Spleen (tissue), 11 donors: Measurements from ENCODE around the gene GNB3. TPM values are rescaled to one million over a fixed set of nuclear protein-coding genes. Genes with fewer than 3 reads are reported as not detected.
"Not testable (repeated sequence)": the region's sequence is repeated elsewhere in the genome, so short reads cannot be mapped to it uniquely, and the experiment has no call there.

Experiments used
- DNase-seq: peaks from one replicate; pipeline ENCODE4 v3.0.0-alpha.2; 2020
- H3K27ac ChIP-seq, 8 donors: fragments of 200-600 bp; sonication (generic) in 7 of 8; 1 replicate in 4 of 8; 2 replicates in 4 of 8; pipeline versions ENCODE4 v1.5.0 to v1.8.0; 2016 to 2021; ENCODE audit warnings: inconsistent platforms in 4 of 8, mild to moderate bottlenecking in 4 of 8, moderate library complexity in 1 of 8
- H3K27me3 ChIP-seq, 7 donors: fragments of 200-600 bp; sonication (generic) in 6 of 7; replicated peaks in 1 of 7; 1 replicate in 4 of 7; 2 replicates in 3 of 7; pipeline versions ENCODE4 v1.5.0 to v1.8.0; 2016 to 2021; ENCODE audit warnings: inconsistent platforms in 3 of 7, mild to moderate bottlenecking in 1 of 7
- H3K36me3 ChIP-seq, 6 donors: fragments of 200-600 bp; sonication (generic) in 5 of 6; 1 replicate in 4 of 6; 2 replicates in 2 of 6; pipeline versions ENCODE4 v1.5.0 to v1.8.0; 2016 to 2021; ENCODE audit warnings: inconsistent platforms in 2 of 6
- H3K4me1 ChIP-seq, 6 donors: fragments of 200-600 bp; sonication (generic) in 5 of 6; 1 replicate in 3 of 6; 2 replicates in 3 of 6; pipeline versions ENCODE4 v1.5.0 to v1.8.0; 2016 to 2021; ENCODE audit warnings: inconsistent platforms in 3 of 6
- H3K4me3 ChIP-seq, 8 donors: fragments of 200-600 bp; sonication (generic) in 7 of 8; 1 replicate in 4 of 8; 2 replicates in 4 of 8; pipeline versions ENCODE4 v1.5.0 to v1.8.0; 2016 to 2021; ENCODE audit warnings: inconsistent platforms in 4 of 8, mild to moderate bottlenecking in 4 of 8, moderate library complexity in 2 of 8
- H3K9me3 ChIP-seq, 8 donors: fragments of 200-600 bp; sonication (generic) in 7 of 8; 1 replicate in 4 of 8; 2 replicates in 4 of 8; pipeline versions ENCODE4 v1.5.0 to v1.8.0; 2016 to 2021; ENCODE audit warnings: inconsistent platforms in 4 of 8
- POLR2A ChIP-seq, 3 donors: fragments of 450-650 bp; IDR thresholded peaks; one replicate each; pipeline ENCODE4 v1.5.1; 2017; ENCODE audit warnings: antibody characterized with exemption in 3 of 3, mild to moderate bottlenecking in 1 of 3
- POLR2AphosphoS5 ChIP-seq, 3 donors: sonication (generic); formaldehyde crosslinking; IDR thresholded peaks; one replicate each; pipeline ENCODE4 v1.5.1; 2017; ENCODE audit warnings: antibody characterized with exemption in 3 of 3
- WGBS, 5 donors: extraction: QIAGEN DNeasy Blood & Tissue Kit in 3 of 5; methylation state at CpG; one replicate each; pipeline versions ENCODE4 v1.1.5 to v1.1.7; 2013 to 2018; 5-methylcytosine and 5-hydroxymethylcytosine counted together
- intact Hi-C: fragments of 100-400 bp; cut with DNase I; formaldehyde crosslinking; loops from one replicate; pipeline ENCODE4 v1.15.0; 2023; ENCODE audit warnings: low total_unique reads
- polyA plus RNA-seq, 3 donors: library from polyadenylated mRNA; stranded (reverse); fragments of 200-250 nt; gene quantifications; one replicate each; pipeline ENCODE4 v1.2.1, GENCODE V29; 2013
- total RNA-seq, 7 donors: library from RNA; depleted of rRNA in 3 of 7; stranded (reverse); fragments of >200 nt in 3 of 7; fragmentation: NEBNext Ultra II Directional in 4 of 7; extraction: Animal tissue kit (Norgen Biotek cat#: 25700) in 4 of 7; gene quantifications; one replicate each; pipeline versions ENCODE4 v1.1.0 to v1.2.1, GENCODE V29; 2016 to 2021
- TF ChIP-seq, protein P1 (sequence below), 11 experiments: fragments of 200-600 bp in 7 of 11; fragments of 450-650 bp in 4 of 11; sonication (generic) in 4 of 11; IDR thresholded peaks in 8 of 11; conservative IDR thresholded peaks in 3 of 11; 1 replicate in 7 of 11; 2 replicates in 4 of 11; pipeline versions ENCODE4 v1.4.0 to v1.8.0; 2016 to 2021; ENCODE audit warnings: antibody characterized with exemption in 11 of 11, inconsistent platforms in 4 of 11, mild to moderate bottlenecking in 1 of 11
- donor health status: healthy with polysubstance abuse.
- donor health status: DM: no; HTN: no; CAD: no; lungs with moderate emphysema.
- donor health status: DM: no; HTN: no; CAD: no.
- donor health status: Bipolar disorder and iron deficiency.
- donor health status: healthy.
- donor health status: DM: no; HTN: no; CAD: no.
- donor health status: DM: yes; HTN: yes; CAD: no.

GNB3 gene
- total and polyA plus RNA-seq, 10 donors: 0.75 to 3.9 (median 1.3) TPM

- TF ChIP-seq POLR2AphosphoS5 (IDR thresholded peaks at IDR 0.05) (peak; percentile 84 to 91 (median 89)), POLR2A (IDR thresholded peaks at IDR 0.05) (peak in 2 of 3 donors; percentile 47 to 66)
- TF ChIP-seq, protein P1, sequence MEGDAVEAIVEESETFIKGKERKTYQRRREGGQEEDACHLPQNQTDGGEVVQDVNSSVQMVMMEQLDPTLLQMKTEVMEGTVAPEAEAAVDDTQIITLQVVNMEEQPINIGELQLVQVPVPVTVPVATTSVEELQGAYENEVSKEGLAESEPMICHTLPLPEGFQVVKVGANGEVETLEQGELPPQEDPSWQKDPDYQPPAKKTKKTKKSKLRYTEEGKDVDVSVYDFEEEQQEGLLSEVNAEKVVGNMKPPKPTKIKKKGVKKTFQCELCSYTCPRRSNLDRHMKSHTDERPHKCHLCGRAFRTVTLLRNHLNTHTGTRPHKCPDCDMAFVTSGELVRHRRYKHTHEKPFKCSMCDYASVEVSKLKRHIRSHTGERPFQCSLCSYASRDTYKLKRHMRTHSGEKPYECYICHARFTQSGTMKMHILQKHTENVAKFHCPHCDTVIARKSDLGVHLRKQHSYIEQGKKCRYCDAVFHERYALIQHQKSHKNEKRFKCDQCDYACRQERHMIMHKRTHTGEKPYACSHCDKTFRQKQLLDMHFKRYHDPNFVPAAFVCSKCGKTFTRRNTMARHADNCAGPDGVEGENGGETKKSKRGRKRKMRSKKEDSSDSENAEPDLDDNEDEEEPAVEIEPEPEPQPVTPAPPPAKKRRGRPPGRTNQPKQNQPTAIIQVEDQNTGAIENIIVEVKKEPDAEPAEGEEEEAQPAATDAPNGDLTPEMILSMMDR (IDR thresholded peaks at IDR 0.05 in 8 of 11, conservative IDR thresholded peaks at IDR 0.05 in 3 of 11): peak in 7 of 11 experiments; percentile 15 to 50 (median 25)
- no peaks in the 10 kb centered on the region for H3K9me3 ChIP-seq
- peak; percentile 100 for DNase-seq
- H3K4me3 ChIP-seq: peak within 1 kb of the TSS; percentile 71 to 97 (median 92)
- H3K4me1 ChIP-seq: peaks cover 28 to 68% (median 54%) of the 10 kb centered on the region in 6 donors
- H3K36me3 ChIP-seq: peaks cover 0 to 43% (median 20%) of the 10 kb centered on the region in 6 donors
- intact Hi-C loops: no loop called here
- 1% methylated on average over 25 to 66 of the region's 66 CpGs for WGBS, 5 donors
- H3K27ac ChIP-seq: peak within 1 kb of the TSS; percentile 77 to 99 (median 90)
- H3K27me3 ChIP-seq: no peaks in the 10 kb centered on the region
These were observed 32.6 kb downstream of the GNB3 start, which contains the start of gene SPSB2 for GRCh38 chr12:6873094-6874014. Gene SPSB2, minus strand, starts transcription at chr12:6873303. Its CDS starts 402 bp downstream, at chr12:6872901.

DNA sequence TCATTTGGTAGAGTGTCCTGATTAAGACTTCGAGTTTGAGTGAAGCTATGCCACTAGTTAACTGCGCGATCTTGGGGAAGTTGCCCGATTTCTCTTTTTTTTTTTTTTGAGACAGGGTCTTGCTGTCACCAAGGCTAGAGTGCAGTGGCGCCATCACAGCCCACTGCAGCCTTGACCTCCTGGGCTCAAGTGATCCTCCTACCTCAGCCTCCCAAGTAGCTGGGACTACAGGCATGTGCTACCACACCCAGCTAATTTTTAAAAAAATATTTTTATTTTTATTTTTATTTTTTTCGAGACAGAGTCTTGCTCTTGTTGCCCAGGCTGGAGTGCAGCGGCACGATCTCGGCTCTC, 33.3 kb downstream of the GNB3 start:
- peaks cover 0 to 41% (median 20%) of the 10 kb centered on the region in 6 donors for H3K36me3 ChIP-seq
- H3K9me3 ChIP-seq, H3K27me3 ChIP-seq, intact Hi-C loops: not testable (repeated sequence)
- peak; percentile 55 for DNase-seq
- H3K27ac ChIP-seq: peak overlapping the region; percentile 22 to 99 (median 90)
- peak overlapping the region in 7 of 8 donors; percentile 71 to 97 (median 92) for H3K4me3 ChIP-seq
- H3K4me1 ChIP-seq: peaks cover 21 to 61% (median 47%) of the 10 kb centered on the region in 6 donors
- 38 to 46% (median 42%) methylated on average over 9 of the region's 9 CpGs for WGBS, 5 donors

DNA sequence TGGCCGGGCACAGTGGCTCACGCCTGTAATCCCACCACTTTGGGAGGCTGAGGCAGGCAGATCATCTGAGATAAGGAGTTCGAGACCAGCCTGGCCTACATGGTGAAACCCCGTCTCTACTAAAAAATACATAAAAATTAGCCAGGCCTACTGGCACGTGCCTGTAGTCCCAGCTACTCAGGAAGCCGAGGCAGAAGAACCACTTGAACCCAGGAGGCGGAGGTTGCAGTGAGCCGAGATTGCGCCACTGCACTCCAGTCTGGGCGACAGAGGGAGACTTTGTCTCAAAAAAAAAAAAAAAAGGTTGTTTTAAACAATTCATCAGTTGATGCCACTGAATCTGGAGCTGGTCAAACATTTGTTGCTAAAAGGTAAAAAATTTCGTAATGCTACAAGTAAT, 39.1 kb downstream of the GNB3 start:
- H3K9me3 ChIP-seq, intact Hi-C loops, H3K27ac ChIP-seq, H3K4me3 ChIP-seq, H3K27me3 ChIP-seq, H3K4me1 ChIP-seq: not testable (repeated sequence)
- peaks cover 0 to 42% (median 13%) of the 10 kb centered on the region in 6 donors for H3K36me3 ChIP-seq
- DNase-seq: peak; percentile 28
- 51 to 78% (median 58%) methylated on average over 11 of the region's 11 CpGs for WGBS, 5 donors

DNA sequence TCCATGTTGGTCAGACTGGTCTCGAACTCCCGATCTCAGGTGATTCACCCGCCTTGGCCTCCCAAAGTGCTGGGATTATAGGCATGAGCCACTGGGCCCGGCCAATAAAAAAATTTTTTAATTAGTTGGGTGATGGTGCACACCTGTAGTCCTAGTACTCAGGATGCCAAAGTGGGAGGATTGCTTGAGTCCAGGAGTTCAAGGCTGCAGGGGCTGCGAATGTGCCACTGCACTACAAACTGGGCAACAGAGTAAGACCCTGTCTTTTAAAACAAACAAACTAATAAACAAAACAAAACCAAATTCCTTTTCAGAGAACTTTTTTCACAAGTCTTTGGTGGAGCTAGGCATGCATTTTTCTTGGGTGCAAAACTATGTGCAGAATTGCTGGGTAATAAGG, 42.5 kb downstream of the GNB3 start:
- no peak overlapping the region for H3K4me3 ChIP-seq
- no peak for DNase-seq
- H3K9me3 ChIP-seq: no peaks in the 10 kb centered on the region
- H3K27ac ChIP-seq: no peak overlapping the region
- 88 to 98% (median 95%) methylated on average over 5 of the region's 5 CpGs for WGBS, 5 donors
- TF ChIP-seq POLR2AphosphoS5 (IDR thresholded peaks at IDR 0.05) (no peak), POLR2A (IDR thresholded peaks at IDR 0.05) (no peak)
- TF ChIP-seq, protein P1 (IDR thresholded peaks at IDR 0.05 in 8 of 11, conservative IDR thresholded peaks at IDR 0.05 in 3 of 11): no peak
- peaks cover 0 to 5% (median 0%) of the 10 kb centered on the region in 6 donors for H3K4me1 ChIP-seq
- H3K27me3 ChIP-seq: no peaks in the 10 kb centered on the region
- H3K36me3 ChIP-seq: peaks cover 0 to 39% (median 14%) of the 10 kb centered on the region in 6 donors
- intact Hi-C loops: no loop called here

DNA sequence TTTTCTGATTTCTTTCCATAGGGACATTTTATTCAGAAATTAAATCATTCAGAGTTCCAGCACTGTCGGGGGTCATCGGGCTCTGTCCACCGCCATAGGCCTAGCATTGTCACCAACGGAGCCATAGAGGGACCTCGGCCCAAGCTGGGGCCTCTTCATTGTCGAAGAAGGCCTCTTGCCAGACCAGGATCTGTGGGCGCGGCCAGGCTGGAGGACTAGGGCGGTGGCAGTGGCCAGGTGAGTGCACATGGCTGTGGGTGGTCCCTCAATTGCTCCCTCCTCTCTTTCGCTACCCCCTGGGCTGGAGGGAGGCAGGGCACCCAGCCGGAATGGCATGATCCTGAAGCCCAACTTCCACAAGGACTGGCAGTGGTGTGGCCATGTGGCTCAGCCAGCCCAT, 43.0 kb downstream of the GNB3 start:
- peaks cover 0 to 5% (median 0%) of the 10 kb centered on the region in 6 donors for H3K4me1 ChIP-seq
- no peaks in the 10 kb centered on the region for H3K9me3 ChIP-seq
- H3K4me3 ChIP-seq: no peak overlapping the region
- WGBS, 5 donors: 93 to 97% (median 97%) methylated on average over 9 to 11 of the region's 11 CpGs
- TF ChIP-seq POLR2A (IDR thresholded peaks at IDR 0.05) (no peak), POLR2AphosphoS5 (IDR thresholded peaks at IDR 0.05) (no peak)
- TF ChIP-seq, protein P1 (IDR thresholded peaks at IDR 0.05 in 8 of 11, conservative IDR thresholded peaks at IDR 0.05 in 3 of 11): no peak
- no peak for DNase-seq
- no peaks in the 10 kb centered on the region for H3K27me3 ChIP-seq
- intact Hi-C loops: no loop called here
- H3K36me3 ChIP-seq: peaks cover 0 to 39% (median 14%) of the 10 kb centered on the region in 6 donors
- H3K27ac ChIP-seq: no peak overlapping the region
